ENCODE data around the gene KCNG2. TPM values are rescaled to one million over a fixed set of nuclear protein-coding genes. Genes with fewer than 3 reads are reported as not detected.

The KCNG2 gene
- total and polyA plus RNA-seq, 2 donors (not counting 1 experiment from before 2014, with no cell fraction given): not detected

GRCh38 chr18:79926715-79927606 is 129.2 kb downstream of the KCNG2 start:
- no peaks in the 10 kb centered on the region for H3K27me3 Mint-ChIP-seq
- ATAC-seq (ENCODE audit: low read depth) (no peak), DNase-seq (no peak)
- Histone ChIP-seq H3K36me3 (replicated peaks in 1 of 2; ENCODE audit: control extremely low read depth in 1 of 2, control insufficient read depth in 1 of 2, extremely low read depth in 1 of 2, insufficient read depth in 2 of 2, low read length in 1 of 2) (peaks cover 3 to 58% of the 10 kb centered on the region in 2 experiments), H3K27me3 (replicated peaks in 1 of 4; ENCODE audit: control extremely low read depth in 1 of 4, control insufficient read depth in 3 of 4, insufficient read depth in 4 of 4, low read length in 3 of 4) (no peaks in the 10 kb centered on the region), H3K9ac (ENCODE audit: low read length) (no peak overlapping the region), H3K4me1 (ENCODE audit: control insufficient read depth in 2 of 2, insufficient read depth in 2 of 2, low read length in 2 of 2) (no peaks in the 10 kb centered on the region), H4K20me1 (ENCODE audit: control insufficient read depth, insufficient read depth, low read length, poor library complexity, severe bottlenecking) (peaks cover 60% of the 10 kb centered on the region), H3K4me3 (ENCODE audit: control extremely low read depth in 1 of 5, extremely low read depth in 1 of 5, insufficient read depth in 1 of 5, low read depth in 2 of 5, low read length in 4 of 5) (no peak overlapping the region), H3K27ac (ENCODE audit: low read length in 2 of 2) (no peak overlapping the region), H3K79me2 (ENCODE audit: control insufficient read depth, insufficient read depth, low read length) (peaks cover 90% of the 10 kb centered on the region), H3K4me2 (replicated peaks; ENCODE audit: low read depth, low read length, poor library complexity, severe bottlenecking) (no peak overlapping the region), H3K9me3 (ENCODE audit: control extremely low read depth in 1 of 3, control insufficient read depth in 2 of 3, insufficient read depth in 1 of 3, low read length in 2 of 3) (peaks cover 1 to 36% (median 32%) of the 10 kb centered on the region in 3 donors), H2AFZ (ENCODE audit: insufficient read depth, low read depth, low read length, poor library complexity, severe bottlenecking) (no peak overlapping the region)
- no peak overlapping the region for H3K27ac Mint-ChIP-seq
- H3K4me3 Mint-ChIP-seq: no peak overlapping the region
- TF ChIP-seq EZH2 (IDR thresholded peaks at IDR 0.05; ENCODE audit: borderline replicate concordance, insufficient read depth, low read depth, low read length, poor library complexity, severe bottlenecking): no peak
- peaks cover 13% of the 10 kb centered on the region for H3K9me3 Mint-ChIP-seq (ENCODE audit: insufficient read depth)
- ChIA-PET POLR2A (no interaction called here), CTCF (interaction anchor here (0.8 kb wide), 1 partner anchor 100 kb away, joined by 3 read pairs; no protein-coding TSS in a partner anchor)
- no peaks in the 10 kb centered on the region for H3K4me1 Mint-ChIP-seq
- WGBS (ENCODE audit: insufficient coverage): 97% methylated on average over 21 of the region's 21 CpGs
- intact Hi-C loops (cut with micrococcal nuclease): no loop called here

GRCh38 chr18:79927607-79928562 is 130.1 kb downstream of the KCNG2 start:
- peaks cover 3 to 57% of the 10 kb centered on the region in 2 experiments for H3K36me3 ChIP-seq (replicated peaks in 1 of 2; ENCODE audit: control extremely low read depth in 1 of 2, control insufficient read depth in 1 of 2, extremely low read depth in 1 of 2, insufficient read depth in 2 of 2, low read length in 1 of 2)
- ChIA-PET CTCF (no interaction called here), POLR2A (no interaction called here)
- no peaks in the 10 kb centered on the region for H3K4me1 Mint-ChIP-seq
- H3K9me3 Mint-ChIP-seq (ENCODE audit: insufficient read depth): peaks cover 18% of the 10 kb centered on the region
- H3K27me3 Mint-ChIP-seq: no peaks in the 10 kb centered on the region
- no peak overlapping the region for H2AFZ ChIP-seq (ENCODE audit: insufficient read depth, low read depth, low read length, poor library complexity, severe bottlenecking)
- no peaks in the 10 kb centered on the region for H3K4me1 ChIP-seq (ENCODE audit: control insufficient read depth in 2 of 2, insufficient read depth in 2 of 2, low read length in 2 of 2)
- H3K9ac ChIP-seq (ENCODE audit: low read length): no peak overlapping the region
- no peaks in the 10 kb centered on the region for H3K27me3 ChIP-seq (replicated peaks in 1 of 4; ENCODE audit: control extremely low read depth in 1 of 4, control insufficient read depth in 3 of 4, insufficient read depth in 4 of 4, low read length in 3 of 4)
- TF ChIP-seq CTCF (IDR thresholded peaks at IDR 0.05) (no peak), EZH2 (IDR thresholded peaks at IDR 0.05; ENCODE audit: borderline replicate concordance, insufficient read depth, low read depth, low read length, poor library complexity, severe bottlenecking) (no peak)
- intact Hi-C loops (cut with micrococcal nuclease): no loop called here
- H3K79me2 ChIP-seq (ENCODE audit: control insufficient read depth, insufficient read depth, low read length): peaks cover 89% of the 10 kb centered on the region
- 94% methylated on average over 21 of the region's 25 CpGs for WGBS (ENCODE audit: insufficient coverage)
- no peak overlapping the region for H3K4me3 Mint-ChIP-seq
- H3K4me2 ChIP-seq (replicated peaks; ENCODE audit: low read depth, low read length, poor library complexity, severe bottlenecking): no peak overlapping the region
- H3K27ac Mint-ChIP-seq: no peak overlapping the region
- H4K20me1 ChIP-seq (ENCODE audit: control insufficient read depth, insufficient read depth, low read length, poor library complexity, severe bottlenecking): peaks cover 53% of the 10 kb centered on the region
- ATAC-seq (ENCODE audit: low read depth) (no peak), DNase-seq (no peak)
- H3K9me3 ChIP-seq (ENCODE audit: control extremely low read depth in 1 of 3, control insufficient read depth in 2 of 3, insufficient read depth in 1 of 3, low read length in 2 of 3): peaks cover 1 to 40% (median 36%) of the 10 kb centered on the region in 3 donors
- H3K27ac ChIP-seq (ENCODE audit: low read length in 2 of 2): no peak overlapping the region
- no peak overlapping the region for H3K4me3 ChIP-seq (ENCODE audit: control extremely low read depth in 1 of 5, extremely low read depth in 1 of 5, insufficient read depth in 1 of 5, low read depth in 2 of 5, low read length in 4 of 5)
